ENCODE measurements around the gene CA5A. TPM values are rescaled to one million over a fixed set of nuclear protein-coding genes. Genes with fewer than 3 reads are reported as not detected.

The CA5A gene
- total and polyA plus RNA-seq, 2 of the 13 experiments (the other 11 are each of a cell fraction or from before 2014, with no cell fraction given) = 66.8 to 106 TPM

GRCh38 chr16:87951552-87952538 lies 15.5 kb upstream of the CA5A start (continued):
- TF ChIP-seq RFXAP (CRISPR knock-in tag; IDR thresholded peaks at IDR 0.05; ENCODE audit: borderline replicate concordance) (peak; percentile 67; the same call in 1 of the 2 replicates), GRHL1 (CRISPR knock-in tag; conservative IDR thresholded peaks at IDR 0.05) (no peak), PAF1 (CRISPR knock-in tag; IDR thresholded peaks at IDR 0.05) (no peak), TERF1 (CRISPR knock-in tag; IDR thresholded peaks at IDR 0.05) (no peak; the same call in 1 of the 2 replicates), PLSCR1 (CRISPR knock-in tag; IDR thresholded peaks at IDR 0.05; ENCODE audit: borderline replicate concordance) (no peak), HNF4G (IDR thresholded peaks at IDR 0.05; ENCODE audit: borderline replicate concordance, low read depth, low read length) (peak; percentile 21; the same call in 1 of the 2 replicates), HNF4G (CRISPR knock-in tag; IDR thresholded peaks at IDR 0.05; ENCODE audit: borderline replicate concordance, low read depth) (no peak), ZNF138 (CRISPR knock-in tag; IDR thresholded peaks at IDR 0.05; ENCODE audit: low read depth) (no peak), TEF (CRISPR knock-in tag; IDR thresholded peaks at IDR 0.05) (no peak), ONECUT2 (CRISPR knock-in tag; IDR thresholded peaks at IDR 0.05) (no peak), ATAD3A (CRISPR knock-in tag; IDR thresholded peaks at IDR 0.05) (0 out of 2 replicates have a peak, but pooled peaks have one; percentile 15), TCF7L2 (IDR thresholded peaks at IDR 0.05; ENCODE audit: low read depth, low read length) (no peak), FOXP4 (CRISPR knock-in tag; IDR thresholded peaks at IDR 0.05) (no peak), ZHX1 (CRISPR knock-in tag; IDR thresholded peaks at IDR 0.05; ENCODE audit: low read depth) (no peak), ZNF543 (CRISPR knock-in tag; IDR thresholded peaks at IDR 0.05) (no peak; the same call in 1 of the 2 replicates), ARNT2 (CRISPR knock-in tag; IDR thresholded peaks at IDR 0.05; ENCODE audit: low read depth) (no peak), SOX5 (CRISPR knock-in tag; IDR thresholded peaks at IDR 0.05; ENCODE audit: borderline replicate concordance) (no peak), NR3C1 (CRISPR knock-in tag; IDR thresholded peaks at IDR 0.05) (no peak), ZFYVE20 (CRISPR knock-in tag; IDR thresholded peaks at IDR 0.05; ENCODE audit: borderline replicate concordance, low read depth) (no peak)
